GM10266 (cell line): Measurements from ENCODE around the gene ZNF644.

ENCODE experiments used
- DNase-seq: peaks from one replicate; pipeline ENCODE4 v3.0.0; 2012; ENCODE audit errors: extremely low spot score
- CTCF ChIP-seq: IDR thresholded peaks from 2 replicates; pipeline ENCODE4 v1.5.1; 2012; ENCODE audit warnings: mild to moderate bottlenecking, low read depth; ENCODE audit not compliant: control insufficient read depth, insufficient read depth; ENCODE audit errors: missing control alignments

ZNF644 gene

GRCh38 chr1:91036894-91037829 lies 15.3 kb upstream of the ZNF644 start:
- DNase-seq: no peak

DNA sequence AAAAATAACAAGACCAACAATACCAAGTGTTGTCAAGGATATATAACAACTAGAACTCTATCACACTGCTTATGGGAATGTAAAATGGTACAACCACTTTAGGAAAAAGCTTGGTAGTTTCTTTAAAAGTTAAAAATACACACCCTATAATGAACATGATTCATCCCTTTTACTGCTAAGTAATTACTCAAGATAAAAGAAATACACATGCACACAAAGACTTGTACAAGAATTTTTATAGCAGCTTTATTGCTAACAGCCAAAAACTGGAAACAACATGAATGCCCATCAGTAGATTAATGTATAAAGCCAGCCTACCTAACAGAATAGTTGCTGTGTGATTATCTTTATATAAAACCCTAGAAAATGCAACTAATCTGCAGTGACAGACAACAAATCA lies 10.5 kb upstream of the ZNF644 start:
- no peak for TF ChIP-seq CTCF
- no peak for DNase-seq

More at GRCh38 chr1:91036894-91037829, 15.3 kb upstream of the ZNF644 start:
- no peak for TF ChIP-seq CTCF

DNA sequence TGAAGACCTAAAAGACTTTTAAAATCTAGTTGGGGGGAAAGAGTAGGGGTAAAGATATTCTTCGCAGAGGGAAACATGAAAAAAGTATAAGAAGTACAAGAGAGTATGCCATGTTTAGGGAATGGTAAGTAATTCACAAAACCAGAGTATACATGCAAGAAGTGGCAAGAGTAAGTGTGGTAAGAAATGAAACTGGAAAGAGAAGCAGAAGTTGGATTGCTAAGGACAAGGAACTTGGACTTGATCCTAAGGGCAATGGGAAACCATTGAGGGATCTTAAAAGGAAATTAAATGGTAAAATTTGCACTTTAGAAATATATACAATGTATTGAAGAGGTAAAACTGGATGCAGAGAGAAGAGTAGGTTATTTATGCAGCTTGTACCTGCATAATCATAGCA lies 9.2 kb upstream of the ZNF644 start:
- no peak for TF ChIP-seq CTCF

DNA sequence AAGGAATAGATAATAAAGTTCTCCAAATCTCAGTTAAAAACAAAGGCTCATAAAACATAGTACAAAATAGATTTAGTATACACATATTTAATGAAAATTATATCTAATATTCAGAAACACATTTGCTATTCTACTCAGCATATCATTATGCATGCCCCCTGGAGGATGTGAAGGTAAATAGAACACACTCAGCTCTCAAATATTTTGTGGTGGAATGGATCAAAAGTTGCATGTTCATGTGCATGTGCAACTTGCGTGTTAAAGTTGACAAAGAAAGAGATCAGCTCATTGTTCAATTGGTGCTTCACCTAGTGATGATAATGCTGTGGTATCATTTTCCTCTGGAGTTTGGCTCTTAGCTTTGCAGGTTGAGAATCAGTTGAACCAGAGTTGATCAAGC lies 4.9 kb upstream of the ZNF644 start:
- no peak for DNase-seq
- peak; percentile 9 for TF ChIP-seq CTCF

More for the DNA sequence above, 9.2 kb upstream of the ZNF644 start:
- DNase-seq: no peak

DNA sequence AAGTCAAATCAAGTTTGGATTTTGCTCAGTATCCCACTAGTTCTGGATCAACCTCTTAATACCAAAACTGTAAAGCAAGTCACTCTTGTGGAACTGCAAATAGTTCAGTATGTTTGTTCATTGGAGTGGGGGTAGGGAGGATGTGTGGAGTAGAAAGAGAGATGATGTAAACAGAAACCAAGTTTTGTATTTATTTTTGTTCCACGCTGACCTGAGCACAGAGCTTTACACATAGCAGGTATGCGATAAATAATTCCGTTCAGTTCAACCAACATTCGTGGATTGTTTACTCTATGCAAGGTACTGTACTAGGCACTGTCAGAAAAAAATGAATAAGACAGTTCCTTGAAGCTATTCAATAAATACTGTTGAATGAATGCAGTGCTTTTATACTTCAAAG lies 4.5 kb upstream of the ZNF644 start:
- DNase-seq: peak; percentile 27
- TF ChIP-seq CTCF: no peak

GRCh38 chr1:91024481-91025119 lies 2.8 kb upstream of the ZNF644 start:
- DNase-seq: no peak

More at GRCh38 chr1:91024481-91025119, 2.8 kb upstream of the ZNF644 start:
- TF ChIP-seq CTCF: no peak
